Heart left ventricle (tissue), 16 donors: ENCODE measurements around the gene SGO2. TPM values are rescaled to one million over a fixed set of nuclear protein-coding genes. Genes with fewer than 3 reads are reported as not detected.
A peak's percentile ranks its signal among the peaks of the same experiment; 100 is the strongest.

Experiments
- ATAC-seq, 4 donors: fragments of 200-7000 bp; cut with Tn5 transposase; one replicate each; pipeline ENCODE4 v1.9.1; 2020 to 2022; ENCODE audit warnings: moderate library complexity in 4 of 4, mild to moderate bottlenecking in 3 of 4, moderate number of reproducible peaks in 1 of 4
- DNase-seq, 5 donors: peaks; one replicate each; pipeline ENCODE4 v3.0.0-alpha.2; 2020
- H3K27ac ChIP-seq, 12 donors: fragments of 200-600 bp; sonication (generic) in 4 of 12; one replicate each; pipeline versions ENCODE4 v1.5.0 to v1.8.0; 2016 to 2022; ENCODE audit warnings: mild to moderate bottlenecking in 2 of 12
- H3K27me3 ChIP-seq, 9 donors: fragments of 200-600 bp; sonication (generic) in 2 of 9; one replicate each; pipeline versions ENCODE4 v1.5.1 to v1.8.0; 2016 to 2022; ENCODE audit warnings: mild to moderate bottlenecking in 3 of 9
- H3K36me3 ChIP-seq, 9 donors: fragments of 200-600 bp; sonication (generic) in 2 of 9; one replicate each; pipeline versions ENCODE4 v1.5.0 to v1.8.0; 2018 to 2022; ENCODE audit warnings: mild to moderate bottlenecking in 2 of 9
- H3K4me1 ChIP-seq, 12 donors: fragments of 200-600 bp; sonication (generic) in 4 of 12; one replicate each; pipeline versions ENCODE4 v1.5.0 to v1.8.0; 2016 to 2022; ENCODE audit warnings: mild to moderate bottlenecking in 3 of 12
- H3K4me3 ChIP-seq, 12 donors: fragments of 200-600 bp; sonication (generic) in 4 of 12; one replicate each; pipeline versions ENCODE4 v1.5.0 to v1.8.0; 2017 to 2022; ENCODE audit warnings: mild to moderate bottlenecking in 9 of 12, moderate library complexity in 4 of 12
- H3K9me3 ChIP-seq, 12 donors: fragments of 200-600 bp; sonication (generic) in 4 of 12; one replicate each; pipeline versions ENCODE4 v1.5.0 to v1.8.0; 2016 to 2022; ENCODE audit warnings: mild to moderate bottlenecking in 1 of 12
- CTCF ChIP-seq, 12 donors: fragments of 200-600 bp; sonication (generic) in 4 of 12; IDR thresholded peaks; one replicate each; pipeline versions ENCODE4 v1.5.0 to v1.8.0; 2018 to 2022; ENCODE audit warnings: antibody characterized with exemption in 12 of 12, mild to moderate bottlenecking in 5 of 12
- POLR2A ChIP-seq, 2 donors: fragments of 450-650 bp; IDR thresholded peaks; one replicate each; pipeline ENCODE4 v1.6.1; 2017; ENCODE audit warnings: antibody characterized with exemption in 2 of 2, mild to moderate bottlenecking in 2 of 2, moderate library complexity in 2 of 2
- WGBS, 4 donors: extraction: QIAGEN DNeasy Blood & Tissue Kit in 2 of 4; methylation state at CpG; one replicate each; pipeline versions ENCODE4 v1.1.5 to v1.1.7; 2013 to 2018; 5-methylcytosine and 5-hydroxymethylcytosine counted together
- intact Hi-C, 10 donors: fragments of 100-400 bp; cut with DNase I; formaldehyde crosslinking; loops; one replicate each; pipeline versions ENCODE4 v1.11.1 to v1.14.2; 2022
- polyA plus RNA-seq, 2 donors: library from polyadenylated mRNA; stranded (reverse); fragments of 200-250 nt; gene quantifications; one replicate each; pipeline ENCODE4 v1.2.3, GENCODE V29; 2013
- total RNA-seq, 9 donors: library from RNA; depleted of rRNA in 2 of 9; stranded (reverse); fragments of >200 nt in 2 of 9; fragmentation: NEBNext Ultra II Directional in 3 of 9; extraction: Animal tissue kit (Norgen Biotek cat#: 25700) in 3 of 9; gene quantifications; one replicate each; pipeline versions ENCODE4 v1.1.0 to v1.2.4, GENCODE V29; 2016 to 2023
- donor health status: ischemic (EF 13 %, LVEDD 7.1; RV severe dilation, severe dysfunction).
- donor health status: healthy with polysubstance abuse.
- donor health status: DM: no; HTN: yes; CAD: no.
- donor health status: DM: no; HTN: no; CAD: no.
- donor health status: ischemic (EF 25% LVEDD 6.9; RV normal size, moderate dysfunction).
- donor health status: ischemic (EF 25% LVEDD 5.7; RV mildly dilated, moderate dysfunction).
- donor health status: healthy.
- donor health status: DM: yes; HTN: yes; CAD: no.
- donor health status: ischemic (EF 35%, LVEDD 5.7; RV mildly dilated, moderate dysfunction).
- donor health status: nonischemic (EF 11% LVEDD 7.7; RV severe dilation, severe dysfunction).
- donor health status: DM: yes; HTN: yes; CAD: no.
- donor health status: PGD.
- donor health status: ischemic (EF 29% LVEDD 5.4; RV normal size, mild dysfunction).
- donor health status: nonischemic (EF 23%, LVEDD 6.1; RV moderate dilation, normal function).

SGO2 gene
- total and polyA plus RNA-seq, 11 donors = 0.27 to 5.3 (median 1.8) TPM

DNA sequence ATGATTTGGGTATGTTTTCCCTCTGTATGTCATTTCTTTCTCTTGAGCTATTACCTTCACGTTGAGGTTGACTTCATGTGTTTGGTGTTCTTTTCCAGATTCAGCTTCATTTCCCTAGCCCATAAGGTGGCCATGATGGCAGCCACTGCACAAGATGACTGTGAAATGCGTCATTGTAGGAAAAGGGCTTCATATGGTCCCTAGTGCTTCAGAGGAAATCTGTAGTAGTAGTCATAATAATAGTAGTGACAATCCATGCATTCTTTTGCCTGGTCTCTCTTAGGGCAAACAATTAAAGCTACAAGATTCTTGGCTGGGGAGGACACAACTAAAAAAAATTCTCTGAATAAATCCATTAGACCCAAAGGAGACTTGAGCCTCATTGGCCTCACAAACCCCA, 88.2 kb downstream of the SGO2 start:
- DNase-seq (no peak), ATAC-seq (no peak)
- TF ChIP-seq CTCF (IDR thresholded peaks at IDR 0.05) = no peak
- TF ChIP-seq POLR2A (IDR thresholded peaks at IDR 0.05) = no peak
- H3K36me3 ChIP-seq = peaks cover 0 to 8% (median 0%) of the 10 kb centered on the region in 9 donors
- no peak overlapping the region for H3K4me3 ChIP-seq
- H3K9me3 ChIP-seq = no peaks in the 10 kb centered on the region
- no peaks in the 10 kb centered on the region for H3K27me3 ChIP-seq
- WGBS, 4 donors = 79 to 86% (median 83%) methylated on average over 2 of the region's 2 CpGs
- H3K4me1 ChIP-seq = peaks cover 0 to 8% (median 0%) of the 10 kb centered on the region in 12 donors
- intact Hi-C loops = no loop called here
- no peak overlapping the region for H3K27ac ChIP-seq

DNA sequence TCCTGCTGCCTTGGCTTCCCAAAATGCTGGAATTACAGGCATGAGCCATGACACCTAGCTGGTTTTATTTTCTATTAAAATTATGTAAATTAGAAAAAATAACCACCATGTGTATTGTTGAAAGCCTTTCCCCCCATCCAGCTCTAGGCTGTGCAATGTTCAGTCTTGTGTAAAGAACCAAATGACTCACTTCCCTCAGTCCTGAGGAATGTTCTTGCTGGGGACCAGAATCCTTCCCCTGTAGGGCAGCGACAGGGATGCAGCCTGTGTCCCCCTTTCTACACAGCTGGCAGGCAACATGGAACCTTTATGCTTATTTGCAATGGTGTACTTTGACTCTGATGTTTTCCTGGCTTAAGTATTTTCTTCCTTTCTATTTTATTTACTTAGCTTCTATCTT, 89.2 kb downstream of the SGO2 start:
- H3K4me3 ChIP-seq = no peak overlapping the region
- no peaks in the 10 kb centered on the region for H3K9me3 ChIP-seq
- intact Hi-C loops = no loop called here
- no peak for ATAC-seq
- no peak for TF ChIP-seq CTCF (IDR thresholded peaks at IDR 0.05)
- TF ChIP-seq POLR2A (IDR thresholded peaks at IDR 0.05) = no peak
- no peak overlapping the region for H3K27ac ChIP-seq
- H3K27me3 ChIP-seq = no peaks in the 10 kb centered on the region
- WGBS, 4 donors = 65 to 80% (median 75%) methylated on average over 1 of the region's 1 CpG
- no peak for DNase-seq
- peaks cover 0 to 8% (median 0%) of the 10 kb centered on the region in 9 donors for H3K36me3 ChIP-seq
- peaks cover 0 to 8% (median 0%) of the 10 kb centered on the region in 12 donors for H3K4me1 ChIP-seq

GRCh38 chr2:200616193-200616592, 90.2 kb downstream of the SGO2 start:
- no peak overlapping the region for H3K4me3 ChIP-seq
- no peaks in the 10 kb centered on the region for H3K9me3 ChIP-seq
- 71 to 87% (median 86%) methylated on average over 5 of the region's 5 CpGs for WGBS, 4 donors
- TF ChIP-seq POLR2A (IDR thresholded peaks at IDR 0.05) (no peak), CTCF (IDR thresholded peaks at IDR 0.05) (no peak)
- peak in 1 of 5 donors; percentile 27 for DNase-seq
- ATAC-seq = no peak
- peaks cover 0 to 8% (median 0%) of the 10 kb centered on the region in 9 donors for H3K36me3 ChIP-seq
- peaks cover 0 to 8% (median 0%) of the 10 kb centered on the region in 12 donors for H3K4me1 ChIP-seq
- intact Hi-C loops = no loop called here
- H3K27ac ChIP-seq = no peak overlapping the region
- no peaks in the 10 kb centered on the region for H3K27me3 ChIP-seq

GRCh38 chr2:200616656-200617055, 90.6 kb downstream of the SGO2 start:
- Histone ChIP-seq H3K9me3 (no peaks in the 10 kb centered on the region), H3K27me3 (no peaks in the 10 kb centered on the region), H3K4me3 (no peak overlapping the region), H3K27ac (no peak overlapping the region), H3K4me1 (peaks cover 0 to 8% (median 0%) of the 10 kb centered on the region in 12 donors), H3K36me3 (peaks cover 0 to 8% (median 0%) of the 10 kb centered on the region in 9 donors)
- intact Hi-C loops = no loop called here
- ATAC-seq (no peak), DNase-seq (no peak)
- TF ChIP-seq POLR2A (IDR thresholded peaks at IDR 0.05) (no peak), CTCF (IDR thresholded peaks at IDR 0.05) (no peak)
- WGBS, 4 donors = 78 to 84% (median 82%) methylated on average over 4 of the region's 4 CpGs
